Neural crest cell (in vitro differentiated cells): ENCODE results near the gene TMEM201. TPM values are rescaled to one million over a fixed set of nuclear protein-coding genes. Genes with fewer than 3 reads are reported as not detected.

Experiments
- DNase-seq: peaks from one replicate; pipeline ENCODE4 v3.0.0; 2021; ENCODE audit warnings: low read depth, mixed read lengths, low spot score
- H3K27ac Mint-ChIP-seq: one replicate; pipeline ENCODE4 v1.8.0; 2021; ENCODE audit warnings: mild to moderate bottlenecking, mixed read lengths; ENCODE audit not compliant: unreplicated experiment
- H3K27me3 Mint-ChIP-seq: 2 replicates; pipeline ENCODE4 v1.8.0; 2021; ENCODE audit warnings: low read depth, mild to moderate bottlenecking, mixed read lengths
- H3K36me3 Mint-ChIP-seq: 2 replicates; pipeline ENCODE4 v1.8.0; 2021; ENCODE audit warnings: low read depth, mild to moderate bottlenecking, mixed read lengths
- H3K4me1 Mint-ChIP-seq: 2 replicates; pipeline ENCODE4 v1.8.0; 2021; ENCODE audit warnings: mixed read lengths
- H3K4me3 Mint-ChIP-seq: one replicate; pipeline ENCODE4 v1.8.0; 2021; ENCODE audit warnings: mild to moderate bottlenecking, mixed read lengths
- H3K9me3 Mint-ChIP-seq: 2 replicates; pipeline ENCODE4 v1.8.0; 2021; ENCODE audit warnings: mixed read lengths
- total RNA-seq: library from RNA; stranded (reverse); gene quantifications from 2 replicates; pipeline ENCODE4 v1.2.1, GENCODE V29; 2021
- TF ChIP-seq, protein P1 (sequence below): fragments of 200-600 bp; sonication (generic); conservative IDR thresholded peaks from 2 replicates; pipeline ENCODE4 v1.5.0; 2021; ENCODE audit warnings: antibody characterized with exemption, mild to moderate bottlenecking

Gene TMEM201
- total RNA-seq, 1 donor from 2014 or later = 41.4 TPM

DNA sequence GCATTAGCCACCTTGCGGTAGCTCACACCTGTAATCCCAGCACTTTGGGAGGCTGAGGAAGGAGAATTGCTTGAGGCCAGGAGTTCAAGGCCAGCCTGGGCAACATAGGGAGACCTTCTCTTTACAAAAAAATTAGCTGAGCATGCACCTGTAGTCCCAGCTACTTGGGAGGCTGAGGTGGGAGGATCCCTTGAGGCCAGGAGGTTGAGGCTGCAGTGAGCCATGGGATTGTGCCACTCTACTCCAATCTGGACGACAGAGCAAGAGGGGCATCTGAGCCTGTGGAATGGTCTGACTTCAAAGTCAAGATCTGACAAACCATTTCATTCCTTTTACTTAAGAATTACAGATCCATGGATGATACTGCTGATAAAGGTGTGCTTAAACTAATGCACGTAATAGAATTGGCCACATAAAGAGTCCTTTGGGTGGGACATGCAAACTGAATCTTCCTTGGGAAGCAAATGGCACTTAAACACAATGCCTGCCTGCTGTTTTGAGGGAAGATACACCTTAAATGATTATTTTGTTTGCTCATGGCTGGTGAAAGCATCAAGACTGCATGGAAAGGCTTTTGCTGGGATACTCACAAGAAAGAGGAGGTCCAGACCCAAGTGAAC lies 2.5 kb upstream of the TMEM201 start:
- Mint-ChIP-seq H3K27me3 (no peaks in the 10 kb centered on the region), H3K4me1 (peaks cover 19% of the 10 kb centered on the region), H3K4me3 (peak overlapping the region; percentile 78), H3K9me3 (no peaks in the 10 kb centered on the region), H3K36me3 (peaks cover 10% of the 10 kb centered on the region), H3K27ac (no peak overlapping the region)
- DNase-seq = no peak
- TF ChIP-seq, protein P1, sequence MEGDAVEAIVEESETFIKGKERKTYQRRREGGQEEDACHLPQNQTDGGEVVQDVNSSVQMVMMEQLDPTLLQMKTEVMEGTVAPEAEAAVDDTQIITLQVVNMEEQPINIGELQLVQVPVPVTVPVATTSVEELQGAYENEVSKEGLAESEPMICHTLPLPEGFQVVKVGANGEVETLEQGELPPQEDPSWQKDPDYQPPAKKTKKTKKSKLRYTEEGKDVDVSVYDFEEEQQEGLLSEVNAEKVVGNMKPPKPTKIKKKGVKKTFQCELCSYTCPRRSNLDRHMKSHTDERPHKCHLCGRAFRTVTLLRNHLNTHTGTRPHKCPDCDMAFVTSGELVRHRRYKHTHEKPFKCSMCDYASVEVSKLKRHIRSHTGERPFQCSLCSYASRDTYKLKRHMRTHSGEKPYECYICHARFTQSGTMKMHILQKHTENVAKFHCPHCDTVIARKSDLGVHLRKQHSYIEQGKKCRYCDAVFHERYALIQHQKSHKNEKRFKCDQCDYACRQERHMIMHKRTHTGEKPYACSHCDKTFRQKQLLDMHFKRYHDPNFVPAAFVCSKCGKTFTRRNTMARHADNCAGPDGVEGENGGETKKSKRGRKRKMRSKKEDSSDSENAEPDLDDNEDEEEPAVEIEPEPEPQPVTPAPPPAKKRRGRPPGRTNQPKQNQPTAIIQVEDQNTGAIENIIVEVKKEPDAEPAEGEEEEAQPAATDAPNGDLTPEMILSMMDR = no peak

DNA sequence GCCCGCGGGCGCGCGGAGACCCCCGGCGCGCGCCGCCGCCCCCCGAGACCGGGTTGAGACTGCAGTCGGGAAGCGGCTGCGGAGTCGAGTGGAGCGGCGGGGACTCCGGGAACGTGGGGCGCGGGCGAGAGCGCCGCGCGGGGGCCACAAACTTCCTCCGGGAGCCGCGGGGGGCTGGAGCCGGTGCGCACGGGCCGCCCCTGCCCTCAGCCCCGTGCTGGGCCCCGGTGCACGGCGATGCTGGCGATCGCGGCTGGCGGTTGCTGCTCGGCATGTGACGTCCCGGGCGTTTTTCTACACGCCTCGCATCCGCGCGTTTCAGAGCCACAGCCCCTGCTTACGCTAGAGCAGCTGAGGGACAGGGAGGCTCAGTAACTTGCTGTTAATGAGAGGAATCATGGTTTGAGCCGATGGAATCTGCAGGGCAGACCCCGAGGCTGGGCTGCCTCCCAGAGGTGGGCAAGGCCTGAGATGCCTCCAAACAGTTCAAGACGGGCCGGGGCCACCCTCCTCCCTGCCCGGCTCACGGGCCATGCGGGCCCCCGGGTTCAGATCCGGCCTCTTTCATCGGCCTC lies 520 bp downstream of the TMEM201 start:
- no peak for DNase-seq
- Mint-ChIP-seq H3K4me3 (peak overlapping the region; percentile 92), H3K27ac (peak overlapping the region; percentile 71), H3K27me3 (no peaks in the 10 kb centered on the region), H3K9me3 (no peaks in the 10 kb centered on the region), H3K36me3 (peaks cover 4% of the 10 kb centered on the region), H3K4me1 (peaks cover 44% of the 10 kb centered on the region)
- TF ChIP-seq, protein P1 = no peak

DNA sequence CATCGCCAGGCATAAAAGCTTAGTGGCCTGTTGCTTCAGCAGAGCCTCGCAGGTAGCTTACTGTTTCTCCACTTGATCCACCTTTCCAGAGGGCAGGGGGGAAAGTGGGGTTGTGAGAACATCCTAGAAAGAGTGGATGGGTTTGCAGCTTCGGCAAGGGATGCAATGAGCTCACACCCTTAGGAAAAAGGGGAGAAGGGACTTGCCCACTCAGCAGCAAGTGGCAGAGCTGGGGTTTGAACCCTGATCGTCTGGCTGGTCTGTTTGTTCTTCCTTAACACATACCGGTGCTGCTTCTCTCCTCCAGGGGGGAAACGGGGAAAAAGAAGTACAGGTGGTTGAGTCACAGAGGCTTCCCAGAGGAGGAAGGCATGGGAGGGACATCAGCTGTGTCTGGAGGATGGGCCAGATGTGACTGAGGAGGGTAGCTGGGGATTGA lies 1.0 kb downstream of the TMEM201 start:
- H3K27ac Mint-ChIP-seq = no peak overlapping the region
- H3K4me1 Mint-ChIP-seq = peaks cover 44% of the 10 kb centered on the region
- DNase-seq = no peak
- no peaks in the 10 kb centered on the region for H3K9me3 Mint-ChIP-seq
- peak overlapping the region; percentile 92 for H3K4me3 Mint-ChIP-seq
- H3K36me3 Mint-ChIP-seq = peaks cover 4% of the 10 kb centered on the region
- TF ChIP-seq, protein P1 = no peak
- no peaks in the 10 kb centered on the region for H3K27me3 Mint-ChIP-seq

DNA sequence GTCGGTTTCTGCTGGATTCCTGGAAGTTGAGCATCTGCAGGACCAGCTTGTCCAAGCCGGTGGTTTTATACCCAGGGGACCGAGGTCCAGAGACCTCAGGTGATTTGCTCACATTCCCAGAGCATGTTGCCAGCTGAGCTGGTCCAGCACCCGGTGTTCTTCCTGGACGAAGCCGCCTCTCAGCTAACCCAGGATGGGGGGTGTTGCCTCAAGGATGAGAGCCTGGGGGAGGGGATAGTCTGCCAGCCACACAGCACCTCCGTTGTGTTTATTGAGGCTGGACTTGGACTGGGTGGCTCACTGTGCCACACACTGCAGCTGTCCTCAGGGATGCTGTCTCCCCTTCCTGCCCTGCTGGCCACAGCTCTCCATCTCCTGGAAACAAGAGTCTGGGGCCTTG lies 1.5 kb downstream of the TMEM201 start:
- Mint-ChIP-seq H3K36me3 (peaks cover 4% of the 10 kb centered on the region), H3K27me3 (no peaks in the 10 kb centered on the region), H3K27ac (no peak overlapping the region), H3K4me1 (peaks cover 44% of the 10 kb centered on the region), H3K9me3 (no peaks in the 10 kb centered on the region), H3K4me3 (peak overlapping the region; percentile 92)
- TF ChIP-seq, protein P1 = no peak
- no peak for DNase-seq

DNA sequence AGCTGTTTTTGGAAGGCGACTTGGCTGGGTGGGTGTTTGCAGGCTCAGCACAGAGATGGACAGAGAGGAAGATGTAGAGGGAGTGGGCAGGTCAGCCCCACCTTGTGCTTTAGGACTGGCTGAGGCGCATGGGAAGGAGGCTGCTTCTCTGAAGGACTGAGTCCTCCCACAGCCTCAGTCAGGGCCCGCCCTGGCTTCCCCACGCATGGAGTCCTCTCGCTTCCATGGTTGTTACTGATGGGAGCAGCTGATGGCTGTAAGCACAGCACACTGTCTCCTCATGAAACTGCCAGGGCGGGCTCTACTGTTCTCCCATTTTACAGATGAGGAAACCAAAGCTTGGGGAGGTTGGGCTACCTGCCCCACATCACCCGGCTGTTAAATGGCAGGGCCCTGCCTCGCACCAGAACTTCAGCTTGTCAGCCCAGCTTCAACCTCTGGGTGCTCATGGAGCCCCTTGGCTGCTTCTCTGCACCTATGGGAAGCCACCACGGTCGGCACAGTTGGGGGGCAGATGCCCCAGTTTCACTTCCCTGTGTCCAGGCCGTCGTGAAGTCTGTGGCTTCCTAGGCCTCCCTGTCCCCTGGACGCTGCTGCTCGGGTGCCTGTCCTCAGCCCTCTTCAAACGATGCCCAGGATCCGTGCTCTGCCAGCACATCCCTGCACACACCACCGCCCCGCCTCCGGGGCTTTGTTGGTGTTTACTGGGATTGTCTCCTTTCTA lies 2.4 kb downstream of the TMEM201 start:
- Mint-ChIP-seq H3K9me3 (no peaks in the 10 kb centered on the region), H3K27ac (peak overlapping the region; percentile 6), H3K4me3 (peak overlapping the region; percentile 92), H3K36me3 (peaks cover 4% of the 10 kb centered on the region), H3K4me1 (peaks cover 44% of the 10 kb centered on the region), H3K27me3 (no peaks in the 10 kb centered on the region)
- TF ChIP-seq, protein P1 = no peak
- DNase-seq = no peak
